ENCODE measurements around the gene TBX15. TPM values are rescaled to one million over a fixed set of nuclear protein-coding genes. Genes with fewer than 3 reads are reported as not detected.
"Not testable (repeated sequence)": the region's sequence is repeated elsewhere in the genome, so short reads cannot be mapped to it uniquely, and the experiment has no call there.

The TBX15 gene
- total RNA-seq, 2 experiments from 2014 or later: not detected

GRCh38 chr1:118928739-118929554, 59.2 kb downstream of the TBX15 start:
- ATAC-seq (ENCODE audit: low read depth): no peak
- Mint-ChIP-seq H3K9me3 (no peaks in the 10 kb centered on the region), H3K27me3 (no peaks in the 10 kb centered on the region), H3K4me1 (no peaks in the 10 kb centered on the region), H3K4me3 (no peak overlapping the region), H3K27ac (no peak overlapping the region), H3K36me3 (no peaks in the 10 kb centered on the region)
- DNase-seq: no peak
- POLR2A ChIA-PET: no interaction called here

GRCh38 chr1:118927427-118928187, 60.5 kb downstream of the TBX15 start:
- POLR2A ChIA-PET: no interaction called here
- DNase-seq (no peak), ATAC-seq (ENCODE audit: low read depth) (no peak)
- Mint-ChIP-seq H3K9me3 (no peaks in the 10 kb centered on the region), H3K27ac (no peak overlapping the region), H3K4me1 (no peaks in the 10 kb centered on the region), H3K36me3 (no peaks in the 10 kb centered on the region), H3K4me3 (no peak overlapping the region), H3K27me3 (no peaks in the 10 kb centered on the region)

- ATAC-seq (ENCODE audit: low read depth) (no peak), DNase-seq (no peak)
- H3K9me3 Mint-ChIP-seq: no peaks in the 10 kb centered on the region
- H3K27ac Mint-ChIP-seq: no peak overlapping the region
- no peaks in the 10 kb centered on the region for H3K4me1 Mint-ChIP-seq
- POLR2A ChIA-PET: no interaction called here
- H3K27me3 Mint-ChIP-seq: no peaks in the 10 kb centered on the region
- no peaks in the 10 kb centered on the region for H3K36me3 Mint-ChIP-seq
- H3K4me3 Mint-ChIP-seq: no peak overlapping the region
Observed at GRCh38 chr1:118926261-118926660, 61.9 kb downstream of the TBX15 start.

DNA sequence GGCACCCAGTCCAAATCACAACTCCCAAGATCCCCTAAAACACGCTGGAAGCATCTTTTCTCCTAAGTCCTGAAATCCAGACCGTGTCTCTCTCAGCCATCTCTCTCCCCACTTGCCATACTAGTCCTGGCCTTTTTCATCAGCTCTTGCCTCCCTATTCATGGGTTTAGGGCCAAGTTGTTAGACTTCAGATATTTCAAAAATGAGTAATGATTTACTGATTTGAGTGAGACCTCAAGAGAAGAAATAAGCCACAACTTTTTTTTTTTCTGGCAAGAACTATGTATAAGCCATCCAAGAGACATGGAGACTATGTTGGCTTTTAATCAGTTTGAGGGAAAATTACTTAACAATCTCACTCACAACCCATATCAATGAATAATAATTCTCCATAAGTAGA, 62.5 kb downstream of the TBX15 start:
- no peak for DNase-seq
- no peaks in the 10 kb centered on the region for H3K9me3 Mint-ChIP-seq
- POLR2A ChIA-PET: no interaction called here
- H3K27ac Mint-ChIP-seq: no peak overlapping the region
- H3K36me3 Mint-ChIP-seq: no peaks in the 10 kb centered on the region
- H3K4me3 Mint-ChIP-seq: no peak overlapping the region
- no peak for ATAC-seq (ENCODE audit: low read depth)
- no peaks in the 10 kb centered on the region for H3K4me1 Mint-ChIP-seq
- H3K27me3 Mint-ChIP-seq: no peaks in the 10 kb centered on the region

- Mint-ChIP-seq H3K27me3 (no peaks in the 10 kb centered on the region), H3K4me1 (no peaks in the 10 kb centered on the region), H3K4me3 (no peak overlapping the region), H3K36me3 (no peaks in the 10 kb centered on the region), H3K27ac (no peak overlapping the region), H3K9me3 (no peaks in the 10 kb centered on the region)
- POLR2A ChIA-PET: no interaction called here
- DNase-seq (no peak), ATAC-seq (ENCODE audit: low read depth) (no peak)
Observed at GRCh38 chr1:118923319-118923718, 64.8 kb downstream of the TBX15 start.

- Mint-ChIP-seq H3K4me1 (no peaks in the 10 kb centered on the region), H3K27ac (no peak overlapping the region)
Observed at GRCh38 chr1:118921994-118922393, 66.1 kb downstream of the TBX15 start.

DNA sequence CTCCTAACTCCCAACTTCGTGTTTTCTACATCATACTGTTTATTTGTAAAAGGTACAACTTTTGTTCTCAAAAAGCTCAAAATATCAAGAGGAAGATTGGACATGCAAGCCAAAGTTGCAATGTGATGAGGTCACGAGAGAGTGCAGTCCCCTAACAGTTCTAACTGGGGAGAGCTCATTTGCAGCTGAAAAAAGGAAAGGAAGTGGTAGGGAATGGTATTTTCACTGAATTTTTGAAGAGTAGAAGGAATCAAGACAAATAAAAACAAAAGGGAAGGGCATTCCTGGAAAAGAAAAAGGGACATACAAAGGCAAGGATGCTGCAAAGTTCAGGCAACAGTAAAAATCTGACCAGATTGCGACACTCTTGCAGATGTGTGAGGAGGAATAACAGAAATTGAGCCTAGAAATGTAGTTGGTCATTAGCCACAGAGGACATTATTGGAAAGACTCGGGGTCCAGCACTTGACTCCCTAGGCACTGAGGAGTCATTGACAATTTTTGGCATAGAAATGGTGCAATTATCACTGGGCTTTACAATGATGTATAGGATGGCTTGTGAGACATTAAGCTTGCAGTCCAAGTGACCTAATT, 67.9 kb downstream of the TBX15 start:
- H3K36me3 Mint-ChIP-seq: no peaks in the 10 kb centered on the region
- H3K9me3 Mint-ChIP-seq: peaks cover 4% of the 10 kb centered on the region
- POLR2A ChIA-PET: no interaction called here
- DNase-seq (no peak), ATAC-seq (ENCODE audit: low read depth) (no peak)
- no peak overlapping the region for H3K4me3 Mint-ChIP-seq
- H3K4me1 Mint-ChIP-seq: no peaks in the 10 kb centered on the region
- H3K27me3 Mint-ChIP-seq: no peaks in the 10 kb centered on the region
- H3K27ac Mint-ChIP-seq: no peak overlapping the region

More at GRCh38 chr1:118921994-118922393, 66.1 kb downstream of the TBX15 start:
- DNase-seq (no peak), ATAC-seq (ENCODE audit: low read depth) (no peak)
- POLR2A ChIA-PET: no interaction called here
- Mint-ChIP-seq H3K27me3 (no peaks in the 10 kb centered on the region), H3K36me3 (no peaks in the 10 kb centered on the region), H3K9me3 (peaks cover 2% of the 10 kb centered on the region), H3K4me3 (no peak overlapping the region)

- no peak for DNase-seq
- H3K9me3 Mint-ChIP-seq: peaks cover 5% of the 10 kb centered on the region
- ATAC-seq (ENCODE audit: low read depth): no peak
- POLR2A ChIA-PET: no interaction called here
- no peaks in the 10 kb centered on the region for H3K27me3 Mint-ChIP-seq
- no peak overlapping the region for H3K27ac Mint-ChIP-seq
- no peaks in the 10 kb centered on the region for H3K4me1 Mint-ChIP-seq
- no peak overlapping the region for H3K4me3 Mint-ChIP-seq
- H3K36me3 Mint-ChIP-seq: no peaks in the 10 kb centered on the region
Observed at GRCh38 chr1:118918940-118919259, 69.2 kb downstream of the TBX15 start.

DNA sequence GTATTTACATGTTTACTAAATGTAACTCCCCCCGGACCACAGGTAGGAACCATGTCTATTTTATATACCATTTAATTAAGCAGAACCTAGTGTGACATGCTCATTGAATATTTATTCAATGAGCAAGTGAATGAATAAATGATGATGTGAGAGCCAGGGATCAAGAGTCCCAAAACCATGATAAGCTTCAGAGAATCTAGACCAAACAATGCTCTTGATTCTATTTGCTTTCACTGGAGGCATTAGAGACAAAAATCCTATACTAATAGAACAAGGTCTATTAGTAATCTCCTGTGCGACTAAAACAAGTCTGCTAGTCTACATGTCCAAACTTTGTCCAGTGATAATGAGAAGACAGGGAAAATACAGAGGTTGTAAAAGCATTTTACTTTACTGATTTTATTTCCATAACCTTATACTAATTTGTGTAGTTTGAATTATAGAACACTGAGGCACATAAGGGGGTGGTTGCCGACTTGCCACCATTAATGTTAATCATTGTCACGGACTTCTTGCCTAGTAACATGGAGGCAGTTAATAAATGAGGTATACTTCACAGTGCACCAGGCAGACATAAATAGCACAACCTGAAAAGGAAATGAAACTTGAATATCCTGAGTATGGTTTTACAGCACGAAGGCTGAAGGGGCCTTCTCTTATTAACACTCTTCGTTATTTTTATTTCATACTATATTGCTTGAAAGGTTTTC, 69.8 kb downstream of the TBX15 start:
- POLR2A ChIA-PET: no interaction called here
- Mint-ChIP-seq H3K27me3 (no peaks in the 10 kb centered on the region), H3K36me3 (no peaks in the 10 kb centered on the region), H3K27ac (no peak overlapping the region), H3K9me3 (peaks cover 5% of the 10 kb centered on the region), H3K4me3 (no peak overlapping the region), H3K4me1 (no peaks in the 10 kb centered on the region)
- DNase-seq: no peak
- ATAC-seq (ENCODE audit: low read depth): no peak

GRCh38 chr1:118916346-118916745, 71.8 kb downstream of the TBX15 start:
- H3K27me3 Mint-ChIP-seq; H3K36me3 Mint-ChIP-seq; H3K4me1 Mint-ChIP-seq; DNase-seq; POLR2A ChIA-PET; H3K4me3 Mint-ChIP-seq; ATAC-seq (ENCODE audit: low read depth); H3K27ac Mint-ChIP-seq; H3K9me3 Mint-ChIP-seq: not testable (repeated sequence)

DNA sequence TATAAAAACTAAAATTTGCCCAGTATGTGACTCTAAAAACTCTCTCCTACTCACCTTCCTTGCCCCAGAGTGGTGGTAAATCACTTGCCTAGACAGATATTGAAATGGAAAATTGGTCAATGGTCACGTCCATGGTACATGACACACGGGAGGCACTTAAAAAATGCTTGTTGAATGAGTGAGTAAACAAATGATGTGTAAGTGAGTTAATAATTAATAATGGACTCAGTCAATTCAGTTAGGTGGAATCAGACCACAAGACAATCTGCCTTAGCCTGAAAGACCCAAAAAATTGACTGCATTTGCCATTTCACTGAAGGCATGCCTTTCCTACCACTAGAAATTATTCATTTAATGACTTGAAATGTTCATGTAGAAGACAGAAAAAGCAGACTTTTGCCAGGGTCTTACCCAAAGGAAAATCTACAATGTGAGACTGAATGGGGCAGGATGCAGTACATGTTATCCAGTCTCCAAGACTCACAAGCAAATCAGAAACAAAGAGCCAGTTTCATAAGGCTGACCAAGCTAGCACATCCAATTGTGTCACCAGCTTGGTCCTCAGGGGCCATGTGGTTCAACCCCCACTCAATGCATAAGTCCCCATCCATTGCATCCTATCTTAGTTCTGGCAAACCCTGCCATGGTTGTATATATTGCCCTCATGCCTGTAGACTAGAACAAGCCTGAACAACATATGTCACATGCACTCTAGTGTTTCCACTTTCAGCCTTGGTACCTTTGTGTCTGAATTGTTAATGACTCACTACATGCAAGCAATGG, 73.6 kb downstream of the TBX15 start:
- peaks cover 5% of the 10 kb centered on the region for H3K9me3 Mint-ChIP-seq
- H3K4me1 Mint-ChIP-seq: no peaks in the 10 kb centered on the region
- H3K27me3 Mint-ChIP-seq: no peaks in the 10 kb centered on the region
- H3K36me3 Mint-ChIP-seq: no peaks in the 10 kb centered on the region
- H3K27ac Mint-ChIP-seq: no peak overlapping the region
- POLR2A ChIA-PET: no interaction called here
- no peak for ATAC-seq (ENCODE audit: low read depth)
- DNase-seq: no peak
- no peak overlapping the region for H3K4me3 Mint-ChIP-seq

DNA sequence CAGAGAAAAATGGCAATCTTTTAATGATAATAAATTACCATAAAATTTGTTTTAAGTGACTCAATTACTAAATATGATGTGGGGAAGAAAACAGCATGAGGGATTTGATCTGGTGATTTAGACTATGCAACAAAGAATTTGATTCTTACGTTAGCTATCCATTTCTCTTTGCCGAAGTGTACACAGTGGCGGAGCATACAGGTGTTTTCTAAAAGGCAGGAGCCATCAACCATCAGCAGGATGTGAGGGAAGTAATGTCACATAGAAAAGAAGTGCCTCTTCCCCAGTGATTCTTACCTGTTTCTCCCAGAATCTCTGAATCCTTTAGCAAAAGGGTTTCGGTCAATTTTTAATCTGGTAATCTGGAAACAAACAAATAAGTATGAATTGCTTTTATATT, 74.3 kb downstream of the TBX15 start:
- H3K4me3 Mint-ChIP-seq: no peak overlapping the region
- peaks cover 5% of the 10 kb centered on the region for H3K9me3 Mint-ChIP-seq
- H3K4me1 Mint-ChIP-seq: no peaks in the 10 kb centered on the region
- DNase-seq (no peak), ATAC-seq (ENCODE audit: low read depth) (no peak)
- no peak overlapping the region for H3K27ac Mint-ChIP-seq
- POLR2A ChIA-PET: no interaction called here
- no peaks in the 10 kb centered on the region for H3K36me3 Mint-ChIP-seq
- H3K27me3 Mint-ChIP-seq: no peaks in the 10 kb centered on the region

- POLR2A ChIA-PET: no interaction called here
- no peaks in the 10 kb centered on the region for H3K27me3 Mint-ChIP-seq
- H3K4me3 Mint-ChIP-seq: no peak overlapping the region
- no peak for ATAC-seq (ENCODE audit: low read depth)
- no peaks in the 10 kb centered on the region for H3K4me1 Mint-ChIP-seq
- H3K9me3 Mint-ChIP-seq: peaks cover 8% of the 10 kb centered on the region
- no peak for DNase-seq
- H3K27ac Mint-ChIP-seq: no peak overlapping the region
- H3K36me3 Mint-ChIP-seq: no peaks in the 10 kb centered on the region
Observed at GRCh38 chr1:118912574-118912973, 75.6 kb downstream of the TBX15 start.

All from activated naive CD8-positive, alpha-beta T cell treated with anti-CD3 and anti-CD28 coated beads, Interleukin-2, amount 10 ng/mL, durations not matched to agents 7 days and 5 days (primary cell).